Measurements from ENCODE around the gene LRRC8D.

GRCh38 chr1:89973471-89974127, 152.8 kb downstream of the LRRC8D start:
- TF ChIP-seq SMC3 (IDR thresholded peaks at IDR 0.05): no peak
- TF ChIP-seq CEBPB (IDR thresholded peaks at IDR 0.05): no peak
- no peak for TF ChIP-seq FOSB (CRISPR knock-in tag; IDR thresholded peaks at IDR 0.05)
- TF ChIP-seq CBX2 (IDR thresholded peaks at IDR 0.05; ENCODE audit: borderline replicate concordance, low read depth): no peak
